ENCODE results near the gene PBX1. TPM values are rescaled to one million over a fixed set of nuclear protein-coding genes. Genes with fewer than 3 reads are reported as not detected.

Gene PBX1
- total and polyA plus RNA-seq, 8 donors, result 11.0 to 113 (median 23.0) TPM

GRCh38 chr1:164880644-164881043 is 321.7 kb downstream of the PBX1 start:
- no peak overlapping the region for H3K4me3 ChIP-seq
- no peaks in the 10 kb centered on the region for H3K4me1 ChIP-seq
- 48 to 84% (median 69%) methylated on average over 2 of the region's 2 CpGs for WGBS, 5 donors
- peaks cover 0 to 7% (median 0%) of the 10 kb centered on the region in 4 donors for H3K36me3 ChIP-seq
- DNase-seq, result no peak
- intact Hi-C loops (cut with DNase I; ENCODE audit: low total_unique reads), result no loop called here
- H3K27ac ChIP-seq, result no peak overlapping the region
- TF ChIP-seq POLR2AphosphoS5 (IDR thresholded peaks at IDR 0.05), result no peak
- no peaks in the 10 kb centered on the region for H3K27me3 ChIP-seq
- no peaks in the 10 kb centered on the region for H3K9me3 ChIP-seq

- TF ChIP-seq POLR2A (IDR thresholded peaks at IDR 0.05), result no peak
- TF ChIP-seq CTCF (IDR thresholded peaks at IDR 0.05), result no peak
- no peak for TF ChIP-seq EP300 (IDR thresholded peaks at IDR 0.05)
- TF ChIP-seq POLR2AphosphoS5 (IDR thresholded peaks at IDR 0.05), result no peak
- DNase-seq, result no peak
- H3K36me3 ChIP-seq, result peaks cover 0 to 10% (median 0%) of the 10 kb centered on the region in 4 donors
- intact Hi-C loops (cut with DNase I; ENCODE audit: low total_unique reads), result no loop called here
- H3K27me3 ChIP-seq, result no peaks in the 10 kb centered on the region
- WGBS, 5 donors, result 75 to 95% (median 91%) methylated on average over 4 of the region's 4 CpGs
- no peaks in the 10 kb centered on the region for H3K4me1 ChIP-seq
- no peak overlapping the region for H3K4me3 ChIP-seq
- no peaks in the 10 kb centered on the region for H3K9me3 ChIP-seq
- no peak overlapping the region for H3K27ac ChIP-seq
Observed at GRCh38 chr1:164885311-164885710, 326.3 kb downstream of the PBX1 start.

- H3K27ac ChIP-seq, result no peak overlapping the region
- no peak for DNase-seq
- no peak for TF ChIP-seq POLR2A (IDR thresholded peaks at IDR 0.05)
- TF ChIP-seq EP300 (IDR thresholded peaks at IDR 0.05), result no peak
- TF ChIP-seq CTCF (IDR thresholded peaks at IDR 0.05), result no peak
- no peak for TF ChIP-seq POLR2AphosphoS5 (IDR thresholded peaks at IDR 0.05)
- H3K9me3 ChIP-seq, result no peaks in the 10 kb centered on the region
- WGBS, 5 donors, result 56 to 84% (median 75%) methylated on average over 1 of the region's 1 CpG
- intact Hi-C loops (cut with DNase I; ENCODE audit: low total_unique reads), result no loop called here
- no peaks in the 10 kb centered on the region for H3K27me3 ChIP-seq
- H3K4me3 ChIP-seq, result no peak overlapping the region
- peaks cover 0 to 10% (median 0%) of the 10 kb centered on the region in 4 donors for H3K36me3 ChIP-seq
- no peaks in the 10 kb centered on the region for H3K4me1 ChIP-seq
Observed at GRCh38 chr1:164886101-164886500, 327.1 kb downstream of the PBX1 start.

- no peak overlapping the region for H3K4me3 ChIP-seq
- TF ChIP-seq CTCF (IDR thresholded peaks at IDR 0.05) (no peak), POLR2AphosphoS5 (IDR thresholded peaks at IDR 0.05) (no peak), POLR2A (IDR thresholded peaks at IDR 0.05) (no peak), EP300 (IDR thresholded peaks at IDR 0.05) (no peak)
- no peak overlapping the region for H3K27ac ChIP-seq
- H3K9me3 ChIP-seq, result no peaks in the 10 kb centered on the region
- no peaks in the 10 kb centered on the region for H3K27me3 ChIP-seq
- no peaks in the 10 kb centered on the region for H3K4me1 ChIP-seq
- intact Hi-C loops (cut with DNase I; ENCODE audit: low total_unique reads), result no loop called here
- H3K36me3 ChIP-seq, result no peaks in the 10 kb centered on the region
- DNase-seq, result no peak
Observed at GRCh38 chr1:164891615-164892014, 332.6 kb downstream of the PBX1 start.

- H3K27ac ChIP-seq, result no peak overlapping the region
- no peak overlapping the region for H3K4me3 ChIP-seq
- H3K4me1 ChIP-seq, result no peaks in the 10 kb centered on the region
- intact Hi-C loops (cut with DNase I; ENCODE audit: low total_unique reads), result no loop called here
- no peaks in the 10 kb centered on the region for H3K36me3 ChIP-seq
- H3K9me3 ChIP-seq, result peaks cover 0 to 5% (median 0%) of the 10 kb centered on the region in 4 donors
- WGBS, 5 donors, result 53 to 66% (median 57%) methylated on average over 8 of the region's 8 CpGs
- no peaks in the 10 kb centered on the region for H3K27me3 ChIP-seq
- peak in 1 of 2 donors; percentile 33 for DNase-seq
- TF ChIP-seq POLR2A (IDR thresholded peaks at IDR 0.05), result no peak
- no peak for TF ChIP-seq CTCF (IDR thresholded peaks at IDR 0.05)
- no peak for TF ChIP-seq EP300 (IDR thresholded peaks at IDR 0.05)
- no peak for TF ChIP-seq POLR2AphosphoS5 (IDR thresholded peaks at IDR 0.05)
Observed at GRCh38 chr1:164895026-164895912, 336.3 kb downstream of the PBX1 start.
